ENCODE measurements around the gene MEIG1.
"Not testable (repeated sequence)": the region's sequence is repeated elsewhere in the genome, so short reads cannot be mapped to it uniquely, and the experiment has no call there.

MEIG1 gene

GRCh38 chr10:14954001-14954770 is 5.0 kb upstream of the MEIG1 start, which contains the start of gene DCLRE1C:
TSS of gene DCLRE1C (minus strand) at chr10:14954096. CDS start at chr10:14954010, 86 bp downstream.
- H3K27ac ChIP-seq = peak within 1 kb of the TSS; percentile 95
- ChIA-PET POLR2A (ENCODE audit: low non-redundant PET) (interaction anchor here (0.6 kb wide), 1 partner anchor 151 kb away, joined by 6 read pairs; no protein-coding TSS in a partner anchor), CTCF (interaction anchor here (0.6 kb wide), 1 partner anchor 354 kb away, joined by 3 read pairs; no protein-coding TSS in a partner anchor)
- no peak for TF ChIP-seq CTCF (conservative IDR thresholded peaks at IDR 0.05; ENCODE audit: low read depth)
- DNase-seq (ENCODE audit: low spot score) = peak; percentile 92

- CTCF ChIA-PET = no interaction called here
- TF ChIP-seq CTCF (conservative IDR thresholded peaks at IDR 0.05; ENCODE audit: low read depth) = no peak
- POLR2A ChIA-PET (ENCODE audit: low non-redundant PET) = no interaction called here
- H3K27ac ChIP-seq = peak overlapping the region; percentile 95
- DNase-seq (ENCODE audit: low spot score) = no peak
Measured at GRCh38 chr10:14954934-14955333, 4.3 kb upstream of the MEIG1 start.

GRCh38 chr10:14958872-14959220 is 342 bp upstream of the MEIG1 start:
- TF ChIP-seq CTCF (conservative IDR thresholded peaks at IDR 0.05; ENCODE audit: low read depth) = no peak
- DNase-seq (ENCODE audit: low spot score) = no peak
- CTCF ChIA-PET = interaction anchor here (0.6 kb wide), 1 partner anchor 158 kb away, joined by 3 read pairs; no protein-coding TSS in a partner anchor
- peak overlapping the region; percentile 100 for H3K27ac ChIP-seq
- POLR2A ChIA-PET (ENCODE audit: low non-redundant PET) = interaction anchor here (1.1 to 1.6 kb wide), 2 partner anchors 55 to 80 kb away, joined by 3 to 5 read pairs; partner anchors contain the start of gene SUV39H2

GRCh38 chr10:14967897-14968296 is 8.7 kb downstream of the MEIG1 start:
- POLR2A ChIA-PET (ENCODE audit: low non-redundant PET) = no interaction called here

GRCh38 chr10:14971867-14972448 is 12.8 kb downstream of the MEIG1 start:
- no peak overlapping the region for H3K27ac ChIP-seq
- POLR2A ChIA-PET (ENCODE audit: low non-redundant PET) = no interaction called here
- peak; percentile 62 for TF ChIP-seq CTCF (conservative IDR thresholded peaks at IDR 0.05; ENCODE audit: low read depth)
- CTCF ChIA-PET = interaction anchor here (0.6 to 1.3 kb wide), 12 partner anchors 9 to 963 kb away, joined by 3 to 9 read pairs (median 4); no protein-coding TSS in a partner anchor
- DNase-seq (ENCODE audit: low spot score) = no peak

More at GRCh38 chr10:14967897-14968296, 8.7 kb downstream of the MEIG1 start:
- no peak overlapping the region for H3K27ac ChIP-seq
- CTCF ChIA-PET = no interaction called here
- no peak for DNase-seq (ENCODE audit: low spot score)
- no peak for TF ChIP-seq CTCF (conservative IDR thresholded peaks at IDR 0.05; ENCODE audit: low read depth)

GRCh38 chr10:14974153-14974998 is 15.2 kb downstream of the MEIG1 start:
- DNase-seq (ENCODE audit: low spot score); POLR2A ChIA-PET (ENCODE audit: low non-redundant PET); CTCF ChIA-PET; H3K27ac ChIP-seq: not testable (repeated sequence)
